CD4-positive, CD25-positive, alpha-beta regulatory T cell (primary cell): ENCODE data around the gene PCBP3. TPM values are rescaled to one million over a fixed set of nuclear protein-coding genes. Genes with fewer than 3 reads are reported as not detected.
A peak's percentile ranks its signal among the peaks of the same experiment; 100 is the strongest.
"Not testable (repeated sequence)": the region's sequence is repeated elsewhere in the genome, so short reads cannot be mapped to it uniquely, and the experiment has no call there.

Experiments used
- ATAC-seq, 2 donors: fragments of 150-1000 bp; cut with Tn5 transposase; one replicate each; pipeline ENCODE4 v1.10.0; 2021; ENCODE audit warnings: low read depth in 2 of 2, moderate number of reproducible peaks in 2 of 2, moderate library complexity in 1 of 2
- DNase-seq, 3 donors: peaks; one replicate each; pipeline versions ENCODE4 v3.0.0 to v3.0.0-alpha.2; 2012 to 2022; ENCODE audit warnings: mixed read lengths in 1 of 3
- H3K27ac ChIP-seq: one replicate; pipeline ENCODE4 v1.7.0; 2013; ENCODE audit warnings: mild to moderate bottlenecking, low read length; ENCODE audit not compliant: insufficient read depth, poor library complexity, severe bottlenecking
- H3K27me3 ChIP-seq: one replicate; pipeline ENCODE4 v1.7.0; 2013; ENCODE audit warnings: low read length; ENCODE audit not compliant: control insufficient read depth, insufficient read depth
- H3K36me3 ChIP-seq: one replicate; pipeline ENCODE4 v1.7.0; 2013; ENCODE audit warnings: mild to moderate bottlenecking, low read length, moderate library complexity; ENCODE audit not compliant: control insufficient read depth, insufficient read depth
- H3K4me1 ChIP-seq: 2 replicates; pipeline ENCODE4 v1.7.0; 2013; ENCODE audit warnings: mild to moderate bottlenecking, low read length; ENCODE audit not compliant: insufficient read depth, control insufficient read depth, poor library complexity, severe bottlenecking
- H3K4me3 ChIP-seq: one replicate; pipeline ENCODE4 v1.7.0; 2013; ENCODE audit warnings: low read depth, mild to moderate bottlenecking, low read length, moderate library complexity
- H3K9me3 ChIP-seq, 2 experiments: 1 replicate in 1 of 2; 2 replicates in 1 of 2; pipeline ENCODE4 v1.7.0; 2013; ENCODE audit warnings: low read length in 2 of 2, mild to moderate bottlenecking in 1 of 2, moderate library complexity in 1 of 2; ENCODE audit not compliant: control insufficient read depth in 2 of 2
- H3K27ac Mint-ChIP-seq, 3 donors: one replicate each; pipeline ENCODE4 v1.8.0; 2020 to 2022; ENCODE audit warnings: mild to moderate bottlenecking in 3 of 3, mixed read lengths in 3 of 3, moderate library complexity in 2 of 3
- H3K27me3 Mint-ChIP-seq: one replicate; pipeline ENCODE4 v1.8.0; 2022; ENCODE audit warnings: mild to moderate bottlenecking, mixed read lengths
- H3K36me3 Mint-ChIP-seq: one replicate; pipeline ENCODE4 v1.8.0; 2020; ENCODE audit warnings: mixed read lengths
- H3K4me1 Mint-ChIP-seq, 4 donors: one replicate each; pipeline ENCODE4 v1.8.0; 2020 to 2022; ENCODE audit warnings: mixed read lengths in 4 of 4, mild to moderate bottlenecking in 1 of 4
- H3K4me3 Mint-ChIP-seq, 4 donors: one replicate each; pipeline ENCODE4 v1.8.0; 2020 to 2022; ENCODE audit warnings: mild to moderate bottlenecking in 4 of 4, mixed read lengths in 4 of 4, moderate library complexity in 3 of 4
- H3K9me3 Mint-ChIP-seq, 7 donors: one replicate each; pipeline ENCODE4 v1.8.0; 2020 to 2022; ENCODE audit warnings: mixed read lengths in 7 of 7, mild to moderate bottlenecking in 3 of 7, moderate library complexity in 2 of 7
- polyA plus RNA-seq, 4 donors: library from polyadenylated mRNA; unstranded; fragments of 300-500 nt; fragmentation: Illumina TruSeq; gene quantifications; one replicate each; pipeline ENCODE4 v1.2.3, GENCODE V29; 2021
- total RNA-seq: library from RNA; stranded (reverse); gene quantifications from one replicate; pipeline ENCODE4 v1.2.3, GENCODE V29; 2022

PCBP3 gene
- total and polyA plus RNA-seq, 5 donors from 2014 or later: 0.72 to 5.3 (median 2.3) TPM

- Histone ChIP-seq H3K36me3 (no peaks in the 10 kb centered on the region), H3K4me3 (no peak overlapping the region), H3K27ac (no peak overlapping the region), H3K27me3 (no peaks in the 10 kb centered on the region), H3K9me3 (no peaks in the 10 kb centered on the region), H3K4me1 (no peaks in the 10 kb centered on the region)
- Mint-ChIP-seq H3K4me3 (no peak overlapping the region), H3K9me3 (peaks cover 0 to 4% (median 0%) of the 10 kb centered on the region in 7 donors), H3K36me3 (no peaks in the 10 kb centered on the region), H3K27ac (no peak overlapping the region), H3K27me3 (peaks cover 5% of the 10 kb centered on the region), H3K4me1 (peaks cover 0 to 4% (median under 1%) of the 10 kb centered on the region in 4 donors)
- no peak for ATAC-seq
- DNase-seq: no peak
Measured at GRCh38 chr21:45948576-45949141, 305.1 kb downstream of the PCBP3 start.

GRCh38 chr21:45949928-45950739 is 306.6 kb downstream of the PCBP3 start:
- no peaks in the 10 kb centered on the region for H3K36me3 ChIP-seq
- ATAC-seq: no peak
- peaks cover 0 to 4% (median 0%) of the 10 kb centered on the region in 7 donors for H3K9me3 Mint-ChIP-seq
- no peak for DNase-seq
- no peak overlapping the region for H3K4me3 Mint-ChIP-seq
- no peaks in the 10 kb centered on the region for H3K27me3 ChIP-seq
- no peaks in the 10 kb centered on the region for H3K4me1 ChIP-seq
- H3K4me3 ChIP-seq: no peak overlapping the region
- H3K9me3 ChIP-seq: no peaks in the 10 kb centered on the region
- H3K36me3 Mint-ChIP-seq: no peaks in the 10 kb centered on the region
- no peak overlapping the region for H3K27ac Mint-ChIP-seq
- H3K27me3 Mint-ChIP-seq: peaks cover 6% of the 10 kb centered on the region
- H3K27ac ChIP-seq: no peak overlapping the region
- H3K4me1 Mint-ChIP-seq: peaks cover 0 to 4% (median under 1%) of the 10 kb centered on the region in 4 donors

DNA sequence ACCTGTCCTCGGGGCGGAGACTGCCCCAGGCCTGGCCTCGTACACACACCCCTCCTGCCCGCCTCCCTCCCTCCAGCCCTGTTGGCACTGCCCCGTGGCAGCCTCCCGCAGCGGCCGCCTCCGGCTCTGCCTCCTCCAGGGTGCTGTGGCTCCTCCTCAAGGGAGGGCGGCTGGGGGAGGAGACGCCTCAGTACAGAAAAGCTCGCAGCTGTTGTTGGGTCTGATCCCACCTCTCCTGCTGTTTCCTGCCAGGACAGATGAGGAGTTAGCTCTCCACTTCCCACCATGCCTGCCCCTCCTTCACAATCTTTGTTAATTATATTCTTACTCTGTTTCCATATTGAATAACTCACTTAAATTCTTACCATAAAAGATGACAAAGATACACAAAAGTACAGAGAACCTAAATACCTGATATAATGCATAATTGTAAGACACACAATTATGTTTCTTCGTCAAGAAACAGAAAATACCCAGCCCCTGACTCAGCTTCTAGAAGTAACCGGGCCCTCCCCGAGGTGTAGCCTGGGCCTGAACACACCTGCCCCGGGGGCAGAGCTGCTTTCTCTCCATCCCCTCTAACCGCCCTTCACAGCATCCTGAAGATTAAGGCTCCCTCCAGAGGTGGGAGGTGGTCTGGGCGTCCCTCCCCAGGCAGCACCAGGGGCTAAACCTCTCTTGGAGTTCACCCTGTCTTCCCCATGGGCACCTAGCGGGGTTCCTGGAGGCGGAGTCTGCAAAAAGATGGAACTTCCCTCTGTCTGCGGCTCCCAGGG is 307.4 kb downstream of the PCBP3 start:
- H3K4me3 ChIP-seq: no peak overlapping the region
- H3K27me3 Mint-ChIP-seq: peaks cover 11% of the 10 kb centered on the region
- ATAC-seq: no peak
- no peaks in the 10 kb centered on the region for H3K9me3 ChIP-seq
- H3K4me3 Mint-ChIP-seq: no peak overlapping the region
- H3K27ac ChIP-seq: no peak overlapping the region
- peaks cover 0 to 4% (median under 1%) of the 10 kb centered on the region in 4 donors for H3K4me1 Mint-ChIP-seq
- no peaks in the 10 kb centered on the region for H3K27me3 ChIP-seq
- H3K4me1 ChIP-seq: no peaks in the 10 kb centered on the region
- no peaks in the 10 kb centered on the region for H3K36me3 Mint-ChIP-seq
- no peaks in the 10 kb centered on the region for H3K36me3 ChIP-seq
- H3K9me3 Mint-ChIP-seq: peaks cover 0 to 4% (median 0%) of the 10 kb centered on the region in 7 donors
- DNase-seq: no peak
- H3K27ac Mint-ChIP-seq: no peak overlapping the region

GRCh38 chr21:45951676-45952075 is 308.2 kb downstream of the PCBP3 start:
- Mint-ChIP-seq H3K27ac (no peak overlapping the region), H3K4me1 (peaks cover 0 to 2% (median under 1%) of the 10 kb centered on the region in 4 donors), H3K27me3 (peaks cover 11% of the 10 kb centered on the region), H3K9me3 (peaks cover 0 to 4% (median 0%) of the 10 kb centered on the region in 7 donors), H3K4me3 (no peak overlapping the region), H3K36me3 (no peaks in the 10 kb centered on the region)
- Histone ChIP-seq H3K27ac (no peak overlapping the region), H3K36me3 (no peaks in the 10 kb centered on the region), H3K27me3 (no peaks in the 10 kb centered on the region), H3K4me1 (no peaks in the 10 kb centered on the region), H3K9me3 (no peaks in the 10 kb centered on the region), H3K4me3 (no peak overlapping the region)
- DNase-seq: no peak
- no peak for ATAC-seq

DNA sequence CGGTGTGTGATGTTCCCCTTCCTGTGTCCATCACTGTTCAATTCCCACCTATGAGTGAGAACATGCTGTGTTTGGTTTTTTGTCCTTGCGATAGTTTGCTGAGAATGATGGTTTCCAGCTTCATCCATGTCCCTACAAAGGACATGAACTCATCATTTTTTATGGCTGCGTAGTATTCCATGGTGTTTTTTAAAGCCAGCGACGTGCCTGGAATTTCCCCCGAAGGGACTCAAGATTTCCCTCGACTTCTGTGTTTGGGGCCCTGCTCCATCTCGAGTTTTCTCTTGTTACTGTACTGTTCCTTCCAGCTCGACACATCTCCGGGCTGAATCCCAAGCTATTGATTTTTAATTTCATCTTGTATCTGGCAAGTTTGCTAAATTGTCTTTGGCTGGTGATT is 309.0 kb downstream of the PCBP3 start:
- H3K27me3 Mint-ChIP-seq: peaks cover 16% of the 10 kb centered on the region
- peak overlapping the region in 1 of 4 donors; percentile 36 for H3K4me3 Mint-ChIP-seq
- DNase-seq, H3K4me1 Mint-ChIP-seq, H3K9me3 Mint-ChIP-seq, H3K27ac ChIP-seq, H3K9me3 ChIP-seq, H3K4me3 ChIP-seq, H3K4me1 ChIP-seq, H3K27me3 ChIP-seq, H3K27ac Mint-ChIP-seq, H3K36me3 ChIP-seq, ATAC-seq, H3K36me3 Mint-ChIP-seq: not testable (repeated sequence)

DNA sequence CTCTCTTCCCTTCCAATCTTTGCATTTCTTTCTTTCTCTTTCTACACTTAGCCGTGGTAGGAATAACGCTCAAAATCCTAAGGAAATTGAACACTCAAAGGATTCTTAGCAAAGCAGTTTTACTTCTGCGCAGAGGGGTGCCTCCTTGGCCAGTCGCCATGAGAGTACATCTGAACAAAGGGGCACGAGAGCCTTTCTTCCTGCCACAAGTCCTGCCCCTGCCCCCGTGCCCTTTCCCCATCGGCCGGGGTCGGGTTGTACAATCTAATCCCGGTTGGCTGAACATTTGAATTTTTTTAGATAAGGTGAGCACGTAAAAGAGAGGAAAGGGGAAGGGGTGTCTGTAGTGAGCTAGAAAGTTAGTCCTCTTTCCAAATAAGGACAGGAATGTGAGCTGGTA is 309.4 kb downstream of the PCBP3 start:
- DNase-seq (no peak), ATAC-seq (no peak)
- H3K9me3 Mint-ChIP-seq: peaks cover 0 to 4% (median 0%) of the 10 kb centered on the region in 7 donors
- no peaks in the 10 kb centered on the region for H3K36me3 ChIP-seq
- peaks cover 0 to 2% (median 0%) of the 10 kb centered on the region in 4 donors for H3K4me1 Mint-ChIP-seq
- no peak overlapping the region for H3K27ac Mint-ChIP-seq
- no peaks in the 10 kb centered on the region for H3K4me1 ChIP-seq
- H3K4me3 ChIP-seq: no peak overlapping the region
- H3K27me3 Mint-ChIP-seq: peaks cover 20% of the 10 kb centered on the region
- H3K36me3 Mint-ChIP-seq: no peaks in the 10 kb centered on the region
- no peak overlapping the region for H3K27ac ChIP-seq
- no peaks in the 10 kb centered on the region for H3K9me3 ChIP-seq
- H3K27me3 ChIP-seq: no peaks in the 10 kb centered on the region
- no peak overlapping the region for H3K4me3 Mint-ChIP-seq

DNA sequence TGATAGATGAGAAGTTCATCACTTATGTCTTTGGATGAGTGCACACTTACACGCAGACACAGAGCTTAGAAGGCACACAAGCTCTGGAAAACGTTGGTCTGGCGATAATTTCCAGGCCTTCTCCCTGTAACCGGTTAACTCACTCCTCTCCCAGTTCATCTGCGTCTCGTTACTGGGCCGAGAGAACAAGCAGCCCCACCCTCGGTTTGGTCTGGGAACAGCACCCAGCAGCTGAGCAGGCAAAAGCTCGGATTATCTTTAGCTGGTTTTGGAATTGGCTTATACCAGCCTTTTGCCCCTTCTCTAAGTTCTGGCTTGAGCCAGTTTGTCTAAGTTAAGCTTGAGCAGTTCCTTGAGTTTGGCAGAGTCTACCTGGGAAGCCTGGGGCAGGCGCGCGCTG is 310.7 kb downstream of the PCBP3 start:
- Histone ChIP-seq H3K27me3 (no peaks in the 10 kb centered on the region), H3K4me1 (no peaks in the 10 kb centered on the region), H3K36me3 (no peaks in the 10 kb centered on the region), H3K27ac (no peak overlapping the region), H3K4me3 (no peak overlapping the region), H3K9me3 (no peaks in the 10 kb centered on the region)
- Mint-ChIP-seq H3K27ac (no peak overlapping the region), H3K4me1 (peaks cover 0 to 2% (median 0%) of the 10 kb centered on the region in 4 donors), H3K9me3 (peaks cover 0 to 4% (median 0%) of the 10 kb centered on the region in 7 donors), H3K27me3 (peaks cover 33% of the 10 kb centered on the region), H3K36me3 (no peaks in the 10 kb centered on the region), H3K4me3 (no peak overlapping the region)
- DNase-seq: no peak
- ATAC-seq: no peak
